ENCODE results near the gene TOP1.

Gene TOP1

GRCh38 chr20:41170386-41171105, 141.9 kb downstream of the TOP1 start:
- DNase-seq = peak; percentile 20

DNA sequence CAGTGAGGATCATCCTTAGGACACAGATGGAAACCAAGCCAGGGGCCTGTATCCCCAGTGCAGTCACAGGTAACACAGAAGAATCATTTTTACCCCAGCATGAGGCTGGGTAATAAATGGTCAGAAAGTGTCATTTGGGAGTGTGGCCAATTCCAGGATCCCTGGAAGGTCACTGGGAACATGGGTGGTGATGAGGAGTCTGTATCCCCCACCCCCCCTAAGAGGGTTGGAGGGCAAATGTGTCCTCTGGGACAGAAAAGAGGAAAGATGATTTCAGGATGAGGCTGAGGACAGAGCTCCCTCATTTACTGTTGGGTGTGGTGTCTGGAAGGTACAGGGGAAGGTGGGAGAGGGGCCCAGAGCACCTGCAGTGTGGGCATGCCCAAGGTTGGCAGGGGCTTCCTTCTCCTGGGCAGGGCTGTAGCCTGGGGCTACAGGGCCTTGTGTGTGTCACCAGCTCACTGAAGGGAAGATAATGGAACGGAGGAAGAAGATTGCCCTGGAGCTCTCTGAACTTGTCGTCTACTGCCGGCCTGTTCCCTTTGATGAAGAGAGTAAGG, 143.2 kb downstream of the TOP1 start:
- peak; percentile 32 for DNase-seq

- DNase-seq = peak; percentile 41
Observed at GRCh38 chr20:41172296-41173140, 143.9 kb downstream of the TOP1 start.

GRCh38 chr20:41173161-41173721, 144.6 kb downstream of the TOP1 start:
- peak; percentile 88 for DNase-seq

DNA sequence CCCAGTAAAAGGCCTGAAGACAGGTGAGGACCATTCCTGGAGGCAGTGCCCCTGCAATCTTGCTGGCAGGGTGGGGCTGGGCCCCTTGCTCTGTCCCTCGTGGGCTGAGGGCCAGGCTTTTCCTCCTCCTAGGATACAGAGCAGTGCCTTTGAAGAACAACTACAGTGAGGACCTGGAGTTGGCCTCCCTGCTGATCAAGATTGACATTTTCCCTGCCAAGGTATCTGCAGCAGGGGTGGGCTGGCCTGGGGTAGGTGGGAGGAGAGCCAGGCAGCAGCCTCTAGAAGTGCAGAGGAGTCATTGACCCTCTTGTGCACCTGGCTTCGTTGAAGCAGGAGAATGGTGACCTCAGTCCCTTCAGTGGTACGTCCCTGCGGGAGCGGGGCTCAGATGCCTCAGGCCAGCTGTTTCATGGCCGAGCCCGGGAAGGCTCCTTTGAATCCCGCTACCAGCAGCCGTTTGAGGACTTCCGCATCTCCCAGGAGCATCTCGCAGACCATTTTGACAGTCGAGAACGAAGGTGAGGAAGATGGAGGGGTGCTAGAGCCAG, 145.2 kb downstream of the TOP1 start:
- DNase-seq = peak; percentile 43

Data from right forelimb (tissue), 1 donor.